ENCODE data around the gene FOSB.
"Not testable (repeated sequence)": the region's sequence is repeated elsewhere in the genome, so short reads cannot be mapped to it uniquely, and the experiment has no call there.

Gene FOSB

GRCh38 chr19:45506989-45507871, 39.4 kb downstream of the FOSB start, which contains the start of gene VASP:
Gene VASP, plus strand, starts transcription at chr19:45507479. Its CDS starts 293 bp downstream, at chr19:45507772.
- peak; percentile 89 for DNase-seq

DNA sequence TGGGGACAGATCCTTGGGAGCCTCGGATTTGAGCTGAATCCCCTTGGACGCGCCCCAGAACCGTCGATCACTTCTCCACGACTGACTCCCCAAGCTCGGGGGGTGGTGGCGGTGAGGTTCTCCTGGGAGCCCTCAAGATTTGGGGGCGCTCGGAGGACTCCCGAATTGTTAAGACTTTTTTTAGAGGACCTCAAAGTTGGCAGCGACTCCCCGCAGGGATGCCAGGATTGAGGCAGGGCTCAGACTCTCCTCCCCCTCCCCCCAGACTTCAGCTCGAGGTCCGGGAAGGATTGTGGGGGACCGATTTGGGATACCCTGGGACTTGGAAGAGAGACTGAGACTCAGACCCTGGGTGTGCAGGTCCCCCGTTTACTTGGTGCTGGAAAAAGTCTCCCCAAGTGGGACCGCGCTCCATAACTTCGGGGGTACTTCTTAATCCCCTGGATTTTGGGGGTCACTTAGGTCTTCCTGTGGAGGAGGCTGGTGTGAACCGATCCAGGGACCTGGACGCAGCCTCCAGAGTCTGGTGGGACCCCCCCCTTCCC, 40.1 kb downstream of the FOSB start:
- DNase-seq, result no peak

DNA sequence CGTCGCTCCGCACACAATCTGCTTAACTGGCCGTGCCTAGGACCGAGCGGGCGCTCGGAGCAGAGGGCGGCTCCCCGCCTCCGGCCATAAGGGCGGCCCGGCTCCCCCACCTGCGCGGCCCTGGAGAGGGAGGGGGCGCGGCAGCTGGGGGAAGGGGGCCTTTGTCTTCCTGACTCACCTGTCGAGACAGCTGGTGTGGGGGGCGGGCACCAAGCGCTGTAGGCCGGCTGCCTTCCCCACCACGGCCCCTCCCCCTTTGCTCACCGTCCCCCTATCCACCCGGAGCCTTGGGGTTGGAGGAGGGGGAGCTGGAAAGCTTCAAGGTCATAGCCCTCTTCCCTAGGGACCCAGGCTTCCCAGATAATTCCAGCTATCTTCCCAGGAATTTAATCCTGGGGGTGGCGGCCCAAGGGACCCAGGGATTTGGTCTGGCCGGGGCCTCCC, 40.6 kb downstream of the FOSB start:
- DNase-seq, result no peak

- DNase-seq, result peak; percentile 51
Observed at GRCh38 chr19:45508861-45509691, 41.3 kb downstream of the FOSB start.

GRCh38 chr19:45509692-45510015, 41.9 kb downstream of the FOSB start:
- no peak for DNase-seq

GRCh38 chr19:45510352-45510751, 42.6 kb downstream of the FOSB start:
- DNase-seq, result not testable (repeated sequence)

- DNase-seq, result no peak
Observed at GRCh38 chr19:45511074-45511473, 43.3 kb downstream of the FOSB start.

- no peak for DNase-seq
Observed at GRCh38 chr19:45512881-45513483, 45.2 kb downstream of the FOSB start.

- no peak for DNase-seq
Observed at GRCh38 chr19:45514376-45515051, 46.7 kb downstream of the FOSB start.

- peak; percentile 82 for DNase-seq
Observed at GRCh38 chr19:45515081-45515624, 47.4 kb downstream of the FOSB start.

GRCh38 chr19:45515807-45516401, 48.1 kb downstream of the FOSB start:
- DNase-seq, result peak; percentile 15

DNA sequence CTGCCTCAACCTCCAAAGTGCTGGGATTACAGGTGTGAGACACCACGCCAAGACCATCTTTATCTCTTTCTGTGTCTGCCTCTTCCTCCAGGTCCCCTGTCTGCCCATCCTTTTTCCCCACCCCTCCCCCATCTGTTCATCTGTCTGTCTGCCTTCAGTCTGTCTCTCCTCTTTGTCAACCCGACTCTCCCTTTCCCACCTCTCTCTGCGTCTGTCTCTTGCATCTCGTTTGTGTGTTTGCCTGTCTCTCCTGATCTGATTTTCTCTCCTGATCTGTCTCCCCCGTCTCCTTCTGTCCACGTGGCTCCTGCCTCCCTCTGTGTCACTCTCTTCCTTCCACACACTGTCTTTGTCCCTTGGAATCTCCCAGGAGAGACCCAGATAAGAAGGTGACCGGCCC, 49.4 kb downstream of the FOSB start:
- DNase-seq, result no peak

DNA sequence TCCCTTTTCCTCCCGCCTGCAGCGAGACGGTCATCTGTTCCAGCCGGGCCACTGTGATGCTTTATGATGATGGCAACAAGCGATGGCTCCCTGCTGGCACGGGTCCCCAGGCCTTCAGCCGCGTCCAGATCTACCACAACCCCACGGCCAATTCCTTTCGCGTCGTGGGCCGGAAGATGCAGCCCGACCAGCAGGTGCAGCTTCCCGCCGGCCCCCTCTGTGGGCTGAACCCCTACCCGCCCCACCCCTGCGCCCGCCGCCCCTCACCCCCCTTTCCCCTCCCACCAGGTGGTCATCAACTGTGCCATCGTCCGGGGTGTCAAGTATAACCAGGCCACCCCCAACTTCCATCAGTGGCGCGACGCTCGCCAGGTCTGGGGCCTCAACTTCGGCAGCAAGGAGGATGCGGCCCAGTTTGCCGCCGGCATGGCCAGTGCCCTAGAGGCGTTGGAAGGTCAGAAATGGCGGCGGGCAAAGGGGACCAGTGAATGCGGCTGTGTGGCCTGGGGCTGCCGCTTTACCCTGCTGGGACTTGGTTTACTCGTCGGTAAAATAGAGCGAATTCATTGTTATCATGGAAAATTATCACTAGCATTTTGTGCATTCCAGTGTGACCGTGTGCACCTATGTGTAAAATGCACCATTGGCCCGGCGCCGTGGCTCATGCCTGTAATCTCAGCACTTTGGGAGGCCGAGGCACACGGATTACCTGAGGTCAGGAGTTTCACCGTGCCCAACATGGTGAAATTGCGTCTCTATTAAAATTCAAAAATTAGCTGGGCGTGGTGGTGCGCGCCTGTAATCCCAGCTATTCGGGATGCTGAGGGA, 50.1 kb downstream of the FOSB start:
- no peak for DNase-seq

DNA sequence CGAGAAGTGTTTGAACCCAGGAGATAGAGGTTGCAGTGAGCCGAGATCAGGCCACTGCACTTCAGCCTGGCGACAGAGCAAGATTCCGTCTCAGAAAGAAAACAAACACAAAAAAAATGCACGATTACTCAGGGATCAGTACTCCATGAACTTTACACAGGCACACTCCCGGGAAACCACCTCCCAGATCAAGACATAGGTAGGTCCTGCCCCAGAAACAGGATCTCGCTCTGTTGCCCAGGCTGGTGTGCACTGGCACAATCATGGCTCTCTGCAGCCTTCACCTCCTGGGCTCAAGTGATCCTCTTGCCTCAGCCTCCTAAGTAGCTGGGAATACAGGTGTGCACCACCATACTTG, 50.7 kb downstream of the FOSB start:
- DNase-seq, result no peak

DNA sequence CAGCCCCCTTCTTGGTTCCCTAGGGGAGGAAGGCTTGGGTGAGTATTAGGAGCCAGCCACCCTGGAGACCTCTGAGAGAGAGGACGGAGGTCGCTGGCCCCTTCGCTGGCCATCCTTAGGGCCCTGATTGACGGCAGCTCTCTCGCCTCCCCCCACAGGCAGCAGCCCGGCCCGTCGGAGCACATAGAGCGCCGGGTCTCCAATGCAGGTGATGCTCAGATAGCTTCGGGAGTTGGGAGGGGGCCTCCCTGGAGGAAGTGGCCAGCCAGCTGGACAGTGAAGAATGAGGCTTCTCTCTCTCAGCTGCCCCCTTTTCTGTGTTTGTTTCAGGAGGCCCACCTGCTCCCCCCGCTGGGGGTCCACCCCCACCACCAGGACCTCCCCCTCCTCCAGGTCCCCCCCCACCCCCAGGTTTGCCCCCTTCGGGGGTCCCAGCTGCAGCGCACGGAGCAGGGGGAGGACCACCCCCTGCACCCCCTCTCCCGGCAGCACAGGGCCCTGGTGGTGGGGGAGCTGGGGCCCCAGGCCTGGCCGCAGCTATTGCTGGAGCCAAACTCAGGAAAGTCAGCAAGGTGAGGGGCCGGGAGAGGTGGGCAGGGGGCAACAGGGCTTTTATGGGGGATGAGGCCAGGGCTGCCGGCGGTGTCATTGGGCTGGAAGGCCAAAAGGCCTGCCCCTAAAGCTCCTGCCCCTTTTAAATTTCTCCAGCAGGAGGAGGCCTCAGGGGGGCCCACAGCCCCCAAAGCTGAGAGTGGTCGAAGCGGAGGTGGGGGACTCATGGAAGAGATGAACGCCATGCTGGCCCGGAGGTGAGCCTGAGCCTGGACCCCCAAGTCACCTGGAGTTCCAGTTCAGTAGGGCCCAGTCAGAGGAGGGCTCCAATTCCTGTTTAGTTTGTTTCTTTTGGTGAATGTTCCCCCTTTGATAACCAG, 54.5 kb downstream of the FOSB start:
- DNase-seq, result no peak

GRCh38 chr19:45523642-45524256, 56.0 kb downstream of the FOSB start:
- peak; percentile 84 for DNase-seq

- no peak for DNase-seq
Observed at GRCh38 chr19:45524575-45525129, 56.9 kb downstream of the FOSB start.
